GM21723 (cell line): Measurements from ENCODE around the gene TCF3.
"Not testable (repeated sequence)": the region's sequence is repeated elsewhere in the genome, so short reads cannot be mapped to it uniquely, and the experiment has no call there.

ENCODE experiments used
- ATAC-seq: cut with Tn5 transposase; IDR thresholded peaks from one replicate; pipeline ENCODE4 v1.9.1; 2021; ENCODE audit warnings: mild to moderate bottlenecking, moderate library complexity; ENCODE audit not compliant: unreplicated experiment

Gene TCF3

GRCh38 chr19:1652471-1653299 is at the start of gene TCF3:
Gene TCF3 (minus strand): TSS chr19:1652615. CDS start chr19:1650248, 2,367 bp downstream.
- peak; percentile 58 for ATAC-seq

GRCh38 chr19:1700733-1701663 is 48.6 kb upstream of the TCF3 start:
- no peak for ATAC-seq

- no peak for ATAC-seq
Measured at GRCh38 chr19:1699998-1700732, 47.8 kb upstream of the TCF3 start.

GRCh38 chr19:1699386-1699785 is 47.0 kb upstream of the TCF3 start:
- no peak for ATAC-seq

- ATAC-seq, result no peak
Measured at GRCh38 chr19:1698636-1699035, 46.2 kb upstream of the TCF3 start.

- ATAC-seq, result not testable (repeated sequence)
Measured at GRCh38 chr19:1695481-1695880, 43.1 kb upstream of the TCF3 start.

GRCh38 chr19:1691589-1692290 is 39.3 kb upstream of the TCF3 start:
- no peak for ATAC-seq

GRCh38 chr19:1690699-1691307 is 38.4 kb upstream of the TCF3 start:
- no peak for ATAC-seq

GRCh38 chr19:1685785-1686184 is 33.4 kb upstream of the TCF3 start:
- not testable (repeated sequence) for ATAC-seq

GRCh38 chr19:1685046-1685445 is 32.6 kb upstream of the TCF3 start:
- ATAC-seq, result no peak

- ATAC-seq, result no peak
Measured at GRCh38 chr19:1684573-1684912, 32.1 kb upstream of the TCF3 start.

GRCh38 chr19:1683869-1684572 is 31.6 kb upstream of the TCF3 start:
- ATAC-seq, result no peak

- ATAC-seq, result no peak
Measured at GRCh38 chr19:1680976-1681375, 28.6 kb upstream of the TCF3 start.

- no peak for ATAC-seq
Measured at GRCh38 chr19:1678073-1678472, 25.7 kb upstream of the TCF3 start.

GRCh38 chr19:1676351-1677266 is 24.2 kb upstream of the TCF3 start:
- ATAC-seq, result no peak

GRCh38 chr19:1675633-1676350 is 23.4 kb upstream of the TCF3 start:
- ATAC-seq, result no peak

GRCh38 chr19:1674293-1674679 is 21.9 kb upstream of the TCF3 start:
- no peak for ATAC-seq
